CD4-positive, alpha-beta T cell (primary cell): Measurements from ENCODE around the gene FBXL12. TPM values are rescaled to one million over a fixed set of nuclear protein-coding genes. Genes with fewer than 3 reads are reported as not detected.
A peak's percentile ranks its signal among the peaks of the same experiment; 100 is the strongest.

Source experiments
- ATAC-seq: fragments of 200-7000 bp; cut with Tn5 transposase; one replicate; pipeline ENCODE4 v1.10.0; 2022; ENCODE audit warnings: mild to moderate bottlenecking; ENCODE audit not compliant: poor library complexity
- CTCF ChIA-PET: fragments of 350-600 bp; sonication (Branson Sonifier 250); formaldehyde crosslinking; loops from one replicate; lab custom pipeline; 2021; ENCODE audit warnings: antibody characterized with exemption, inconsistent platforms; lab: Charles Lee
- POLR2A ChIA-PET: fragments of 350-600 bp; sonication (Branson Sonifier 250); formaldehyde crosslinking; loops from one replicate; lab custom pipeline; 2021; ENCODE audit warnings: antibody characterized with exemption, inconsistent platforms; lab: Charles Lee
- DNase-seq, 14 experiments: peaks; one replicate each; pipeline ENCODE4 v3.0.0-alpha.2; 2013 to 2020; ENCODE audit warnings: mixed read lengths in 2 of 14
- H3K27ac ChIP-seq, 2 donors: one replicate each; pipeline versions ENCODE4 v1.5.1 to v1.7.0; 2013; ENCODE audit warnings: low read length in 2 of 2, low read depth in 1 of 2, mild to moderate bottlenecking in 1 of 2
- H3K27me3 ChIP-seq, 2 experiments: 1 replicate in 1 of 2; 2 replicates in 1 of 2; pipeline versions ENCODE4 v1.6.1 to v1.7.0; 2013; ENCODE audit warnings: low read length in 2 of 2, control low read depth in 1 of 2, mild to moderate bottlenecking in 1 of 2, moderate library complexity in 1 of 2; ENCODE audit not compliant: insufficient read depth in 2 of 2, control insufficient read depth in 1 of 2
- H3K36me3 ChIP-seq: one replicate; pipeline ENCODE4 v1.6.1; 2013; ENCODE audit warnings: low read length, control low read depth; ENCODE audit not compliant: insufficient read depth
- H3K4me1 ChIP-seq: one replicate; pipeline ENCODE4 v1.6.1; 2013; ENCODE audit warnings: low read length, control low read depth; ENCODE audit not compliant: insufficient read depth
- H3K4me3 ChIP-seq: one replicate; pipeline ENCODE4 v1.5.1; 2013; ENCODE audit warnings: mild to moderate bottlenecking, low read length, moderate library complexity
- H3K9me3 ChIP-seq, 2 experiments: 1 replicate in 1 of 2; 2 replicates in 1 of 2; pipeline versions ENCODE4 v1.6.1 to v1.7.0; 2013; ENCODE audit warnings: low read length in 2 of 2, mild to moderate bottlenecking in 2 of 2, control low read depth in 1 of 2, moderate library complexity in 1 of 2; ENCODE audit not compliant: control insufficient read depth in 1 of 2, insufficient read depth in 1 of 2
- H3K27ac Mint-ChIP-seq: one replicate; pipeline ENCODE4 v1.8.0; 2020; ENCODE audit warnings: mixed read lengths
- H3K27me3 Mint-ChIP-seq: one replicate; pipeline ENCODE4 v1.8.0; 2021; ENCODE audit warnings: mixed read lengths
- H3K36me3 Mint-ChIP-seq: one replicate; pipeline ENCODE4 v1.8.0; 2021; ENCODE audit warnings: low read depth, mixed read lengths
- H3K4me1 Mint-ChIP-seq: one replicate; pipeline ENCODE4 v1.8.0; 2021; ENCODE audit warnings: low read depth, mixed read lengths
- H3K4me3 Mint-ChIP-seq: one replicate; pipeline ENCODE4 v1.8.0; 2020; ENCODE audit warnings: mild to moderate bottlenecking, mixed read lengths
- H3K9me3 Mint-ChIP-seq: one replicate; pipeline ENCODE4 v1.8.0; 2020; ENCODE audit warnings: mixed read lengths
- CTCF ChIP-seq: fragments of 200-600 bp; IDR thresholded peaks from one replicate; pipeline ENCODE4 v1.8.0; 2022; ENCODE audit warnings: antibody characterized with exemption, mild to moderate bottlenecking
- intact Hi-C, 2 experiments: fragments of 100-400 bp; cut with DNase I in 1 of 2; cut with micrococcal nuclease in 1 of 2; formaldehyde crosslinking; loops; one replicate each; pipeline versions ENCODE4 v1.15.1 to v1.9.0; 2023 to 2025; cut with DNase I, micrococcal nuclease
- total RNA-seq, 174 experiments: library from RNA in 2 of 174; stranded (reverse) in 2 of 174; gene quantifications; one replicate each; pipeline ENCODE4 v1.2.3 and lab custom pipeline; 2021 to 2026

The FBXL12 gene
- total RNA-seq, 2 experiments from 2014 or later, result 33.4 to 38.4 TPM

GRCh38 chr19:9835507-9835949, 16.6 kb upstream of the FBXL12 start:
- intact Hi-C loops, result loop anchor here (1.0 to 10.0 kb wide), 6 partner anchors 16 to 569 kb away; partner anchors contain the start of genes CDC37 (in 1 of the 2), FBXL12 (in 1 of the 2), MRPL4 (in 1 of the 2) and SHFL (in 1 of the 2)
- Mint-ChIP-seq H3K36me3 (peaks cover 39% of the 10 kb centered on the region), H3K9me3 (no peaks in the 10 kb centered on the region), H3K27me3 (no peaks in the 10 kb centered on the region), H3K27ac (peak overlapping the region; percentile 94), H3K4me3 (peak overlapping the region; percentile 89), H3K4me1 (peaks cover 19% of the 10 kb centered on the region)
- CTCF ChIA-PET, result interaction anchor here (1.0 to 1.3 kb wide), 4 partner anchors 8 to 96 kb away, joined by 3 to 5 read pairs (median 3); no protein-coding TSS in a partner anchor
- no peak for ATAC-seq
- peak overlapping the region; percentile 81 for H3K4me3 ChIP-seq
- H3K27ac ChIP-seq, result peak overlapping the region in 1 of 2 donors; percentile 29
- POLR2A ChIA-PET, result interaction anchor here (0.7 to 1.8 kb wide), 10 partner anchors 8 to 436 kb away, joined by 3 to 18 read pairs (median 4); partner anchors contain the start of genes FBXL12 and UBL5
- no peaks in the 10 kb centered on the region for H3K9me3 ChIP-seq
- no peak for TF ChIP-seq CTCF
- peak in 1 of 14 experiments; percentile 15 for DNase-seq
- no peaks in the 10 kb centered on the region for H3K27me3 ChIP-seq
- peaks cover 28% of the 10 kb centered on the region for H3K36me3 ChIP-seq
- H3K4me1 ChIP-seq, result peaks cover 33% of the 10 kb centered on the region

GRCh38 chr19:9834726-9835506, 16.0 kb upstream of the FBXL12 start, which contains the start of gene PIN1:
Gene PIN1, plus strand, starts transcription at chr19:9835318. Its CDS starts 27 bp downstream, at chr19:9835345.
- DNase-seq (peak; percentile 98 to 100 (median 99)), ATAC-seq (peak; percentile 94)
- Histone ChIP-seq H3K4me1 (peaks cover 33% of the 10 kb centered on the region), H3K27me3 (no peaks in the 10 kb centered on the region), H3K27ac (peak within 1 kb of the TSS; percentile 40 to 76), H3K9me3 (no peaks in the 10 kb centered on the region), H3K36me3 (peaks cover 33% of the 10 kb centered on the region), H3K4me3 (peak within 1 kb of the TSS; percentile 81)
- Mint-ChIP-seq H3K27ac (peak within 1 kb of the TSS; percentile 94), H3K27me3 (no peaks in the 10 kb centered on the region), H3K4me3 (peak within 1 kb of the TSS; percentile 96), H3K36me3 (peaks cover 39% of the 10 kb centered on the region), H3K9me3 (no peaks in the 10 kb centered on the region), H3K4me1 (peaks cover 23% of the 10 kb centered on the region)
- ChIA-PET CTCF (interaction anchor here (1.0 to 1.3 kb wide), 4 partner anchors 9 to 96 kb away, joined by 3 to 5 read pairs (median 3); no protein-coding TSS in a partner anchor), POLR2A (interaction anchor here (0.6 to 1.8 kb wide), 11 partner anchors 11 to 436 kb away, joined by 3 to 18 read pairs (median 3); partner anchors contain the start of genes FBXL12 and ZNF846)
- intact Hi-C loops, result loop anchor here (1.0 to 10.0 kb wide), 6 partner anchors 16 to 570 kb away; partner anchors contain the start of genes CDC37 (in 1 of the 2), FBXL12 (in 1 of the 2), MRPL4 (in 1 of the 2) and SHFL (in 1 of the 2)
- peak; percentile 43 for TF ChIP-seq CTCF

GRCh38 chr19:9834307-9834725, 15.4 kb upstream of the FBXL12 start:
- Histone ChIP-seq H3K27ac (peak overlapping the region; percentile 40 to 76), H3K4me3 (peak overlapping the region; percentile 76), H3K27me3 (no peaks in the 10 kb centered on the region), H3K9me3 (no peaks in the 10 kb centered on the region), H3K4me1 (peaks cover 35% of the 10 kb centered on the region), H3K36me3 (peaks cover 32% of the 10 kb centered on the region)
- H3K27me3 Mint-ChIP-seq, result no peaks in the 10 kb centered on the region
- DNase-seq (no peak), ATAC-seq (no peak)
- H3K4me3 Mint-ChIP-seq, result peak overlapping the region; percentile 96
- H3K36me3 Mint-ChIP-seq, result peaks cover 37% of the 10 kb centered on the region
- H3K9me3 Mint-ChIP-seq, result no peaks in the 10 kb centered on the region
- ChIA-PET POLR2A (interaction anchor here (1.0 to 1.8 kb wide), 5 partner anchors 24 to 35 kb away, joined by 3 to 18 read pairs (median 4); no protein-coding TSS in a partner anchor), CTCF (interaction anchor here (1.2 kb wide), 1 partner anchor 27 kb away, joined by 5 read pairs; no protein-coding TSS in a partner anchor)
- peaks cover 25% of the 10 kb centered on the region for H3K4me1 Mint-ChIP-seq
- intact Hi-C loops, result loop anchor here (2.0 to 10.0 kb wide), 4 partner anchors 28 to 570 kb away; partner anchors contain the start of genes CDC37 (in 1 of the 2), MRPL4 (in 1 of the 2) and SHFL (in 1 of the 2)
- peak overlapping the region; percentile 94 for H3K27ac Mint-ChIP-seq
- TF ChIP-seq CTCF, result no peak
